T-helper 2 cell (primary cell): ENCODE data around the gene MMAB.

Experiments used
- DNase-seq, 5 experiments: peaks; one replicate each; pipeline versions ENCODE4 v3.0.0 to v3.0.0-alpha.2; 2012 to 2022

Gene MMAB

DNA sequence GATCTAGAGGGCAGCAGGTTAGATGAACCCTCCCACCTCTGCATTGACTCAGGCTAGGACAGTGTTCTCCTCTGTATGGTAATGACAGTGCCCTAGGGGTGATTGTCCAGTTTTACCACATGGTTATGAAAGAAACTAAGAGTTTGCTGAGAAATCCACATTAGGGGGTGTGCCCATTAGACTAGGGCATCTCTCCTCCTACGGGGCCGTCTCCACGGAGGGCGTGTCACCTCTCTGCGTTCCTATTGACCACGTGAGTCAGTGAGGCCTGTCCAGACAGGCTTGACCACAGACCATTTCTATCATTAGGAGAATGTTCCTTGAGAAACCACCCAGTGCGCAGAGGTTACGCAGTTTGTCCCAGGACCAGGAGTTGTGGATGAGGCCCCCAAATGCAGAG, 8.6 kb upstream of the MMAB start:
- DNase-seq, result no peak

DNA sequence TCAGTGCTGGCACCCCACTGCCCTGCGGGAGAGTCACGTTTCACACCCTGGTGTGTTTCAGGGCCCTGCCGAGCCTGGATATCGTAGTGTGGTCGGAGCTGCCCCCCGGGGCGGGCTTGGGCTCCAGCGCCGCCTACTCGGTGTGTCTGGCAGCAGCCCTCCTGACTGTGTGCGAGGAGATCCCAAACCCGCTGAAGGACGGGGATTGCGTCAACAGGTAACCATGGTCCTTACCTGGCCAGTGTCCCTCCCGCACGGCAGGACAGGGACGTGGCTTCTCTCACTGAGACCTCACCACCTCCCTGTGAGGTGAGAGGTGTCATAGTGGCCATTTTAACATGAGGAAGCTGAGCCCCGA, 8.0 kb upstream of the MMAB start:
- no peak for DNase-seq

GRCh38 chr12:109580684-109581333, 7.5 kb upstream of the MMAB start:
- DNase-seq, result no peak

GRCh38 chr12:109580272-109580671, 7.0 kb upstream of the MMAB start:
- DNase-seq, result no peak

GRCh38 chr12:109579639-109580038, 6.3 kb upstream of the MMAB start:
- no peak for DNase-seq

DNA sequence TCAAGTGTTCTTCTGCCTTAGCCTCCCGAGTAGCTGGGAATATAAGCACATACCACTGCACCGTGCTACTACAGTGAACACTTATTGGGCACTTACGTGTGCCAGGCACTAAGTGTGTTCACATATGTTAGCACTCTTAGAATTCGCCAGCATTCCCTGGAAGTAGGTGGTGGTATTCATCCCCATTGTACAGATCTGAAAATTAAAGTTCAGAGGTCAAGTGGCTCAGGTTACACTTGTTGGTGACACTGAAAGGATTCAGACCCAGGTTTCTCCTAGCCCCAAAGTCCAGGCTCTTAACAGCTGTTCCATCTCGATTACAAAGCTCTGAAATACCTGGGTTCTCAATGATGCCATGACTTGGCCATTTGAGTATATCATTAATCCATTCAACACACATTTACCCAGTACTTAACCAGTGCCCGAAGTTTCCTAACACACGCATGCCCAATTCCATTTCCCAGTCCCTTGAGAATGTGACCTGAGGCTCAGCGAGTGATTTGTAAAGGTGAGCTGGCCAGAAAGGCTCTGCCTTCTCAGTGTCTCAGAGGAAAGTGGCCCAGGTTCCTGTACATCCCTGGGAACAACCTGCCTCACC, 5.1 kb upstream of the MMAB start:
- no peak for DNase-seq

GRCh38 chr12:109577311-109577710, 4.0 kb upstream of the MMAB start:
- no peak for DNase-seq

GRCh38 chr12:109575683-109576082, 2.4 kb upstream of the MMAB start:
- no peak for DNase-seq

DNA sequence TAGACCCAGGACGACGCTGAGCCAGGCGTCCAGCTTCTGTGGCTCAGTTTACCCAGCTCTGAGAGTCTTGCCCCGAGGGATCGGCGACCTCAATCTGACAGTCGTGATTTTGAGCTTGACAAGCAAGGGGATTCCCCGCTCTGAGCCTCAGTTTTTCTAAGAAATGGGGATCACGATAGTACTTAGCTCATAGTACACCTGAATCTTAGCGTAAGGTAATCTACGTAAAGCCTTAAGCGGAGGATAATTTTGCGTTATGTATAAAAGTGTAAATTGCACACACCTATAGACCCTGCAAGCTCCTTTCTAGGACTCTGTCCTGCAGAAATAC, 575 bp upstream of the MMAB start:
- no peak for DNase-seq

DNA sequence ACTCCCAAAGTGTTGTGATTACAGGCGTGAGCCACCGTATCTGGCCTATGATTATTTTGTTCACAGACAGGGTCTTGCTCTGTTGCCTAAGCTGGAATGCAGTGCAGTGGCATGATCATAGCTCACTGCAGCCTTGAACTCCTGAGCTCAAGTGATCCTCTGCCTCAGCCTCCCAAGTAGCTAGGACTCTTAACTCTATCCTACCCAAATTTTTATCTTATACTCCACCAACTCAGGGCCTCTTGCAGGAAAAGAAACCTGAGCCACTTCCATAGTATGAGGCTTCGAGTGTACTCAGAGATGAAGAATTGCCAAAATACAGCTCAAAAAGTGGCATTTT, 828 bp downstream of the MMAB start:
- no peak for DNase-seq

- DNase-seq, result no peak
Measured at GRCh38 chr12:109571773-109572505, 1.4 kb downstream of the MMAB start.

- no peak for DNase-seq
Measured at GRCh38 chr12:109568486-109568885, 4.8 kb downstream of the MMAB start.

DNA sequence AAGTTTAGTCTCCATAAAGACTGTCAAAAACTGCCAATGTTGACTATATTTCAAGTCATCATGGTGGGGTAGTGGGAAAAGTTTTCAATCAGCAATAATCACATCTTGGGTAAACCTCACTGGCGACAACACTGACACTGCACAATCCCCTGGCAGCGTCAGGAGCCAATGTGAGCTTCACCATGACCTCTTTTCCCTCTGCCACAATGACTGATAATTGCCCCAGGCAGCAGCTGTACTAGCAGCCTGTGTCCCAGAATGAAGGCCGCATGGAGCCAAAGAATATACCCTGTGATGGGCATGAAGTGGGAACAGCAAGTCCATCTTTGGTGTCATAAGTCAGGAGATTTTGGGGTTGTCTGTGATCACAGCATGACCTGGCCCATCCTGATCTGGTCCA, 5.3 kb downstream of the MMAB start:
- no peak for DNase-seq

DNA sequence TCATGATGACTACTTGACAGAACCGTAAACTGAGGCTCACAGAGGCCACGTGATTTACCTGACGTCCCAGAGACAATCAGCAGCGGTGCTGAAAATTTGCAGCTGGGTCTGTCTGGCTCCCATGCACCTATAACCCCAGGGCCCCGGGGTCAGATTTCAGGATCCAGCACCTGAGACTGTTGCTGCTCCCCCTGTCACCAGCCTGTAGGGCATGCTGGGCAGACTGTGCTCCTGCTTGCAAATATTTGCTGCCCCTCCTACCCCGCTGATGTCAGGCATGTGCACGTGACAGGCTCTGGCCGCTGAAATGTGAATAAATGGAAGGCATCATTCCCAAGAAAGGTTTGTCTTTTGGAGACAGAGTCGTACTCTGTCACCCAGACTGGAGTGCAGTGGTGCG, 6.0 kb downstream of the MMAB start:
- DNase-seq, result no peak

DNA sequence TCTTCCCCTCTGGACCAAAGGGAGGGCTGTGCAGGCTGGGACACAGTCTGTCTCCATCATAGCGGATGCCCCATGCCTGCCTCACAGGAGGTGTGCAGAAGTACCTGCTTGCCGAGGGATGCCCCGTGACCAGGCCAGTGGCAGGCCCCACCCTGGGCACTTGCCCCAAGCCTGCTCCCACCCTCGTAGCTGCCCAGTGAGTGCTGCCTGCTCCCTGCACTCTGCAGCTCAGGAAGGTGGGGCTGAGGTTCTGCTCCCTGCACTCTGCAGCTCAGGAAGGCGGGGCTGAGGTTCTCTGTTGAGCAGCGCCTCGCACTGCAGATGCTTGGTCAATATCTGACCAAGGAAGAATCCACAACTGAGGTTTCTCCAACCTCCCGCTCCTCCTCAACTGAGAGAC, 6.9 kb downstream of the MMAB start:
- no peak for DNase-seq

- DNase-seq, result no peak
Measured at GRCh38 chr12:109563291-109564284, 9.7 kb downstream of the MMAB start.

DNA sequence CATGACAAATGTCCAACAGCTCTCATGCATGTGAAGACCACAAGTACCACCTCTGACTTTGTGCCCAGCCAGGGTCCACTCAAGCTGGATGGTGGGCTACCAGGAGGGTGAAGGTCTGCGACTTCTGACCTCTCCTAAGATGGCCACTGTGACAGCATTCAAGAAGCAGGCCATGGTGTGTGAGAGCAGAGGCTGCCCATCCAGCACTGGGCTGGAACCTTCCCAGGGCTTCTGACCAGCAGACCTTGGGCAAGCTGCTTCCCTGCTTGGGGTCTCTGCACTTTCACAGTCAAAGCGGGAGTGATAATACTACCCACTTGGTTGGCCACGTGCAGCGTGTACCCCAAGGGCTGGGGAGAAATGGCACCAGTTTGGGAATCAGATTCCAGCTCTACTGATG, 10.4 kb downstream of the MMAB start:
- no peak for DNase-seq

DNA sequence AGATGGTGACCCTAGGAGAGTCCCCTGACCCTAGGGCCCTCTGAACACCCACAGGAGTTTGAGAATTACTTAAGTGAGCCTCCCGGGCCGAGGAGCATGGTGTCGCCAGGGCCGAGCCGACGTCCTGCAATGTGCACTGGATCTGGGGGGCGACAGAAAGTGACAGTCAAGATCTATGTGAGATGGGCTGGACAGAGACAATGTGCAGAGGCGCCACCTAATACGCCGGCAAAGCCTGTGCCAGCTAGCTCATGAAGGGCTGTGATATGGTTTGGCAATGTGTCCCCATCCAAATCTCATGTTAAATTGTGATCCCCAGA, 11.6 kb downstream of the MMAB start:
- no peak for DNase-seq

DNA sequence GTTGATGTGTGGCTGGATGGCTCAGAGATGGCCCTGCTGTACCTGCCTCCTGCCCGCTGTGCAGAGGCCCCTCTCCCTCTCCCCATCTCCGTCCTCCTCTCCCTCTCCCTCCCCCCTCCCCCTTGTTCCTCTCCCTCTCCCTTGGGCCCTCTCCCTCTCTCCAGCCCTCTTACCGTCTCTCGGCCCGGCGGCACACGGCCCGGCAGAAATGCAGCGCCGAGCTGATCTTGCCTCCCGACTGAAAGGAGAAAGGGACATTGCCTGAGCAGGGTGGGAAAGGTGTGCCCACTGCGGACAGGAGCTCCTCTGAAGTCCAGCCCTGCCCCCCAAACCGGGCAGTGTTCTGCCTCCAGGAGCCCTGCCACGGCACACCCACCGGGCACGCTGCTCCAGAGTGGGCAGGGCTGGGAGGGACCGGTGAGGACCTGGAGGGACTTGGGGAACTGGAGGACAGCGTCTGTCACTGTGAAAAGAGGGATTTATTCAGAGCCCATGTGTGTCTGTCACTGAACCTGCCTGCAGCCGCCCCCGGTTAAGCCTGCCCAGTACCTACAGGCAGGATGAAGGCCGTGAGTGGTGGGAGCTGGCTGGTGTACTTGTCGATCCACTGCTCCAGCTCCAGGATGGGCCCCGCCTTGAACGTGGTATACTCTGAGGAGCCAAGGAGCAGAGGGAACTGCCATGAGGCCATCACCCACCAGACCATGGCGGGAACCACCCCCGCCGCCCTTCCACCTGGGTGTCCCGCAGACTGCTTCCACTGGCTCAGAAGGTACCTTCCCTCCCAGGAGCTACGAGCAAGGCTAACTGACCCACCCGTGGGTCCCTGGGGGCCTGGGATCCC, 12.2 kb downstream of the MMAB start:
- DNase-seq, result no peak

DNA sequence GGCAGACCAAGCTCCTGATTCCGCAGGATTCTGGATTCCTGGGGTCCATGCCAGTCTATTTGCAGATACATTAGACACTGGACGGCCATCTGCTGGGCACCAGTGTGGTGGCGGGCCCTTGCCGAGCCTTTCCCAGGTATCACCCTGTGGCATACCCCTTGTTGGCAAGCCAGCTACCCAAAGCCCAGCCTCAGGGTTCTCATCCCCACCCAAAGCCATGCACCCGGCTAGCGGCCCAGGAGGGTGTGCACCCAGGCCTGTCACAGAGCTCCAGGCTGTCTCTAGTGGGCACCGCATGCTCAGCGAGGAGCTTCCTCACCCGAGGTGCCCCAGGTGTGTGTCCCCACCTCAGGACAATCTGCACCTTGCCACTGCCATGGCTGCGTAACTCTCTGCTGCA, 13.7 kb downstream of the MMAB start:
- no peak for DNase-seq

- no peak for DNase-seq
Measured at GRCh38 chr12:109559200-109559505, 14.2 kb downstream of the MMAB start.

GRCh38 chr12:109558374-109559199, 14.7 kb downstream of the MMAB start:
- DNase-seq, result no peak
